Thoracic aorta (tissue), 2 donors: ENCODE measurements around the gene GATAD2B. TPM values are rescaled to one million over a fixed set of nuclear protein-coding genes. Genes with fewer than 3 reads are reported as not detected.
A peak's percentile ranks its signal among the peaks of the same experiment; 100 is the strongest.

Source experiments
- ATAC-seq: fragments of 150-250 bp; one replicate; pipeline ENCODE4 v1.8.0; 2017; ENCODE audit warnings: low read depth; ENCODE audit not compliant: insufficient number of reproducible peaks, low FRiP score
- DNase-seq: peaks from one replicate; pipeline ENCODE4 v3.0.0-alpha.2; 2020; ENCODE audit warnings: low spot score
- H3K27ac ChIP-seq, 2 donors: fragments of 200-600 bp; sonication (generic); 1 replicate in 1 of 2; 2 replicates in 1 of 2; pipeline ENCODE4 v1.5.1; 2016; ENCODE audit warnings: mild to moderate bottlenecking in 2 of 2, moderate library complexity in 2 of 2
- H3K27me3 ChIP-seq: fragments of 200-600 bp; sonication (generic); replicated peaks from 2 replicates; pipeline ENCODE4 v1.6.0; 2016; ENCODE audit warnings: mild to moderate bottlenecking; ENCODE audit not compliant: insufficient read depth
- H3K36me3 ChIP-seq: fragments of 200-600 bp; sonication (generic); one replicate; pipeline ENCODE4 v1.5.1; 2016
- H3K4me1 ChIP-seq, 2 donors: fragments of 200-600 bp; sonication (generic); 1 replicate in 1 of 2; 2 replicates in 1 of 2; pipeline versions ENCODE4 v1.5.1 to v1.6.0; 2016; ENCODE audit warnings: low read depth in 2 of 2, mild to moderate bottlenecking in 1 of 2; ENCODE audit not compliant: control insufficient read depth in 1 of 2
- H3K4me3 ChIP-seq: fragments of 200-600 bp; sonication (generic); 2 replicates; pipeline ENCODE4 v1.5.1; 2016; ENCODE audit warnings: mild to moderate bottlenecking
- H3K9me3 ChIP-seq: fragments of 200-600 bp; sonication (generic); 2 replicates; pipeline ENCODE4 v1.5.1; 2016
- total RNA-seq, 2 donors: library from RNA; depleted of rRNA; stranded (reverse); fragments of >200 nt; gene quantifications; one replicate each; pipeline versions ENCODE4 v1.1.0 to v1.2.3, GENCODE V29; 2016
- TF ChIP-seq, protein P1 (sequence below): fragments of 200-600 bp; sonication (generic); IDR thresholded peaks from one replicate; pipeline ENCODE4 v1.5.1; 2019; ENCODE audit warnings: antibody characterized with exemption

The GATAD2B gene
- total RNA-seq, 2 donors from 2014 or later: 22.7 to 31.5 TPM

GRCh38 chr1:153961421-153961820 is 38.6 kb upstream of the GATAD2B start:
- ATAC-seq (no peak), DNase-seq (no peak)
- Histone ChIP-seq H3K27ac (peak overlapping the region; percentile 8 to 90), H3K9me3 (no peaks in the 10 kb centered on the region), H3K4me3 (peak overlapping the region; percentile 77), H3K27me3 (no peaks in the 10 kb centered on the region), H3K36me3 (peaks cover 8% of the 10 kb centered on the region), H3K4me1 (peaks cover 41 to 63% of the 10 kb centered on the region in 2 donors)
- TF ChIP-seq, protein P1, sequence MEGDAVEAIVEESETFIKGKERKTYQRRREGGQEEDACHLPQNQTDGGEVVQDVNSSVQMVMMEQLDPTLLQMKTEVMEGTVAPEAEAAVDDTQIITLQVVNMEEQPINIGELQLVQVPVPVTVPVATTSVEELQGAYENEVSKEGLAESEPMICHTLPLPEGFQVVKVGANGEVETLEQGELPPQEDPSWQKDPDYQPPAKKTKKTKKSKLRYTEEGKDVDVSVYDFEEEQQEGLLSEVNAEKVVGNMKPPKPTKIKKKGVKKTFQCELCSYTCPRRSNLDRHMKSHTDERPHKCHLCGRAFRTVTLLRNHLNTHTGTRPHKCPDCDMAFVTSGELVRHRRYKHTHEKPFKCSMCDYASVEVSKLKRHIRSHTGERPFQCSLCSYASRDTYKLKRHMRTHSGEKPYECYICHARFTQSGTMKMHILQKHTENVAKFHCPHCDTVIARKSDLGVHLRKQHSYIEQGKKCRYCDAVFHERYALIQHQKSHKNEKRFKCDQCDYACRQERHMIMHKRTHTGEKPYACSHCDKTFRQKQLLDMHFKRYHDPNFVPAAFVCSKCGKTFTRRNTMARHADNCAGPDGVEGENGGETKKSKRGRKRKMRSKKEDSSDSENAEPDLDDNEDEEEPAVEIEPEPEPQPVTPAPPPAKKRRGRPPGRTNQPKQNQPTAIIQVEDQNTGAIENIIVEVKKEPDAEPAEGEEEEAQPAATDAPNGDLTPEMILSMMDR: no peak

DNA sequence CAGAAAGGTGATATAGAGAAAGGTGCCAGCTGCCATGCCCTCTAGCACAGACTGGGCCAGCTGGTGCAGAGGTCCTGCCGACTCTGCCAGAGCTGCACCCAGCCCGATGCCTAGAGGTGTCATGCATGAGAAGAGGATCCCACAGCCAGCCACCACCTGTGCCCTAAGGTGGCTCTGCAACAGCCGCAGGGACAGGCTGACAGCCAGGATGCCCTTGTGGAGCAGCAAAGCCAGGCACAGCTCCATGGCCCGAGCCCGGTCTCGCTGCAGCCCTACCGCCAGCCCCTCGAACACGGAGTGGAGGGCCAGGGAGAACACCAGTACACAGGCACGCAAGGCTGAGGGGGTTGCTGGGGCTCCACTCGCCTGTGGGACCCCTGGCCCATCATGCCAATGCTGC is 37.4 kb upstream of the GATAD2B start:
- H3K4me1 ChIP-seq: peaks cover 43 to 66% of the 10 kb centered on the region in 2 donors
- ATAC-seq (no peak), DNase-seq (no peak)
- H3K27ac ChIP-seq: peak overlapping the region in 1 of 2 donors; percentile 31
- H3K9me3 ChIP-seq: no peaks in the 10 kb centered on the region
- H3K36me3 ChIP-seq: peaks cover 8% of the 10 kb centered on the region
- TF ChIP-seq, protein P1: no peak
- H3K4me3 ChIP-seq: no peak overlapping the region
- no peaks in the 10 kb centered on the region for H3K27me3 ChIP-seq

DNA sequence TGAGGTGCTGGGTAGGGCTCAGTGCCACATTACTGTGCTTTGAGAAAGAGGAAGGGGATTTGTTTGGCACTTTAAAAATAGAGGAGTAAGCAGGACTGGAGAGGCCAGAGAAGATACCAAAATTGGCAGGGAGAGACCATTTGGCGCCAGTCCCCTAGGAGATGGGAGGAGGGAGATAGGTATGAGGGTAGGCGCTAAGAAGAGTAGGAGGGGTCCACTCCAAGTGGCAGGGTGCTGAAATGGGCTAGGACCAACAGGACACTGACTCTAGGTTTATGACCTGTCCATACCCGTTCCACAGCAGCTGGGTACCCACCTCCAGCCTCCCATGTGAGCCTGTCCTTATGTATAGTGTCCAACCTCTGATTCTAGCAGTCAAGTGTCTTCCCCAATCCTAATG is 36.7 kb upstream of the GATAD2B start:
- ATAC-seq (no peak), DNase-seq (no peak)
- Histone ChIP-seq H3K4me1 (peaks cover 41 to 63% of the 10 kb centered on the region in 2 donors), H3K36me3 (peaks cover 13% of the 10 kb centered on the region), H3K4me3 (no peak overlapping the region), H3K27ac (peak overlapping the region; percentile 31 to 90), H3K27me3 (no peaks in the 10 kb centered on the region), H3K9me3 (no peaks in the 10 kb centered on the region)
- TF ChIP-seq, protein P1: no peak

GRCh38 chr1:153958961-153959260 is 36.1 kb upstream of the GATAD2B start:
- DNase-seq (no peak), ATAC-seq (no peak)
- Histone ChIP-seq H3K9me3 (no peaks in the 10 kb centered on the region), H3K27me3 (no peaks in the 10 kb centered on the region), H3K36me3 (peaks cover 17% of the 10 kb centered on the region), H3K4me3 (peak overlapping the region; percentile 98), H3K27ac (peak overlapping the region; percentile 26 to 90), H3K4me1 (peaks cover 36 to 58% of the 10 kb centered on the region in 2 donors)
- TF ChIP-seq, protein P1: no peak

GRCh38 chr1:153958111-153958960 is 35.6 kb upstream of the GATAD2B start, which contains the start of gene CRTC2:
Gene CRTC2, minus strand, starts transcription at chr1:153958612. Its CDS starts 115 bp downstream, at chr1:153958497.
- Histone ChIP-seq H3K27ac (peak within 1 kb of the TSS; percentile 84 to 90), H3K27me3 (no peaks in the 10 kb centered on the region), H3K4me1 (peaks cover 35 to 57% of the 10 kb centered on the region in 2 donors), H3K36me3 (peaks cover 20% of the 10 kb centered on the region), H3K9me3 (no peaks in the 10 kb centered on the region), H3K4me3 (peak within 1 kb of the TSS; percentile 98)
- TF ChIP-seq, protein P1: no peak
- peak; percentile 99 for DNase-seq
- ATAC-seq: peak; percentile 75
